Right ventricle myocardium superior (tissue), 1 donor: ENCODE measurements around the gene EIF4E2. TPM values are rescaled to one million over a fixed set of nuclear protein-coding genes. Genes with fewer than 3 reads are reported as not detected.
A peak's percentile ranks its signal among the peaks of the same experiment; 100 is the strongest.

Source experiments
- ATAC-seq: fragments of 200-7000 bp; cut with Tn5 transposase; one replicate; pipeline ENCODE4 v1.9.1; 2020; ENCODE audit warnings: mild to moderate bottlenecking; ENCODE audit not compliant: poor library complexity
- DNase-seq: peaks from one replicate; pipeline ENCODE4 v3.0.0-alpha.2; 2020
- intact Hi-C: fragments of 100-400 bp; cut with DNase I; formaldehyde crosslinking; loops from one replicate; pipeline ENCODE4 v1.11.2; 2022
- total RNA-seq: library from RNA; stranded (reverse); fragmentation: NEBNext Ultra II Directional; extraction: Animal tissue kit (Norgen Biotek cat#: 25700); gene quantifications from one replicate; pipeline ENCODE4 v1.2.1, GENCODE V29; 2021
- donor health status: DM: no; HTN: yes; CAD: no; lungs with severe emphysema.

The EIF4E2 gene
- total RNA-seq, 1 donor from 2014 or later = 41.1 TPM

DNA sequence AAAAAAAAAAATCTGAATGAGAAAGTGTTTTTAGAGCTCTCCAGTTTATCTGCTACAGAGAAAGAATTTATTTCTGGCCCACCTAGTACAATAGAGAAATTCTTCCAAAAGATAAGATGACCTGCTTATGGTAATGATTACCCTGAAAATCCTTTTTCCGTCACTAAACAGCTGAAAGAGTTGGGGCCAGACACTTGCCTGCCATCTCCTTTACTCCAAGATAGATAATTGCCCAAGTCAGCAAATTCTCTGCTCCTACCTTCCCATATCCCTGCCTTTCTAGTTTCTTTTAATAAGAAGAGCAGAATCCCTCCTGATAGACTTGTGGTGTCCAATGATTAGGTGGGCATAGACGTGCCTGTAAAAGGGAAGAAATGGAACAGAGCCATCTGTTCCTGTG, 28.1 kb downstream of the EIF4E2 start:
- ATAC-seq (no peak), DNase-seq (no peak)
- intact Hi-C loops = no loop called here

GRCh38 chr2:232580648-232580981, 30.1 kb downstream of the EIF4E2 start:
- ATAC-seq (no peak), DNase-seq (no peak)
- intact Hi-C loops = no loop called here

GRCh38 chr2:232581725-232582124, 31.2 kb downstream of the EIF4E2 start:
- no peak for ATAC-seq
- no peak for DNase-seq
- intact Hi-C loops = no loop called here

- intact Hi-C loops = no loop called here
- ATAC-seq (no peak), DNase-seq (no peak)
Observed at GRCh38 chr2:232584238-232584637, 33.7 kb downstream of the EIF4E2 start.

GRCh38 chr2:232586943-232587505, 36.5 kb downstream of the EIF4E2 start:
- DNase-seq = no peak
- intact Hi-C loops = no loop called here
- ATAC-seq = no peak

DNA sequence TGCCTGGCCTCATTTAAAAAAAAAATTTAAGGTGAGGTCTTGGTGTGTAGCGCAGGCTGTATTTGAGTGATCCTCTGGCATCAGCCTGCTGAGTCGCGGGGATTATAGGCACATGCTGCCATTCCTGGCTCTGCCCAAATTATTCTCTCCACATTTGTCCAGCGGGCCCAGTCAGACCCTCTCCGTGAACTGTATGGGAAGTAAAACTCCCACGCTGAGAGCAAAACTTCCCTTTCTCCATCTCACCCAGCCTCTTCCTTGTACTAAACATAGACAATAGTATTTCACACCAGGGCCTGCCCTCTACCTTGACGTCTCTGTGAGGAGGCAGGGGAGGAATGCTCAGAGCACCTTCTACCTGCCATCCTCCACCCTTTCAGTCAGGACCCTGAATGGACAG, 37.0 kb downstream of the EIF4E2 start:
- no peak for DNase-seq
- intact Hi-C loops = no loop called here
- ATAC-seq = no peak

GRCh38 chr2:232588031-232588430, 37.5 kb downstream of the EIF4E2 start:
- no peak for DNase-seq
- intact Hi-C loops = no loop called here
- ATAC-seq = peak; percentile 14

GRCh38 chr2:232588680-232589585, 38.4 kb downstream of the EIF4E2 start:
- ATAC-seq = peak; percentile 71

DNA sequence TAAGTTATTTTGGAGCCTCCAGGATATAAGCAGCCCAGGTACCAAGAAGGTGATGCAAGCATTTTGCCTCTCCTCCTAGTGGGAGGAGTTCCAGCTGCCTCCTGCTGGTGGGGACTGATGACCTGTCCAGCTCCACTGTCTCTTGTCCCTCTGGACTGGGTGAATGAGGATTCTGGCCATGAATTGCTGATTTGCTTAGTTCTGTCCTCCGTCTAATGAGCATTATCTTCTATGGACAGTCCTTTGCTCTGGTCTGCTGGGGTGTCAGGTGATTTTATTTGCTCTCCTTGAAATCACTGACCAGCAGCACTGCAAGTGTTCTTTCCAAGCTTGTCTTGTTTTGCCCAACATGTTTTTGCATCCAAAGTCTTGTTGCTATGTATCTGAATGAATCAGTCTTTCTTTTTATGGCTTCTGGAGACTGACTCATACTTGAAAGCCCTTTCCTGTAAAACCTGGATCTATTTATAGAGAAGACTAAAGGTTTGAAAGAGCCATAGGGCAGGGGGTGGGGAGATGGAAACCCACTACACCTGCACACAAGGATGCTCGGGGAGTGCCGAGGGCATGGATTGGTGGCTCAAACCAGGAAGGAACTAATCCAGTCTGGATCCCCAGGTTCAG, 42.4 kb downstream of the EIF4E2 start:
- ATAC-seq (peak; percentile 43), DNase-seq (no peak)
- intact Hi-C loops = no loop called here

More at GRCh38 chr2:232588680-232589585, 38.4 kb downstream of the EIF4E2 start:
- intact Hi-C loops = no loop called here
- DNase-seq = peak; percentile 56

GRCh38 chr2:232593982-232594381, 43.5 kb downstream of the EIF4E2 start:
- ATAC-seq = no peak
- DNase-seq = no peak
- intact Hi-C loops = no loop called here

- intact Hi-C loops = no loop called here
- no peak for DNase-seq
- ATAC-seq = no peak
Observed at GRCh38 chr2:232597362-232598079, 47.0 kb downstream of the EIF4E2 start.

DNA sequence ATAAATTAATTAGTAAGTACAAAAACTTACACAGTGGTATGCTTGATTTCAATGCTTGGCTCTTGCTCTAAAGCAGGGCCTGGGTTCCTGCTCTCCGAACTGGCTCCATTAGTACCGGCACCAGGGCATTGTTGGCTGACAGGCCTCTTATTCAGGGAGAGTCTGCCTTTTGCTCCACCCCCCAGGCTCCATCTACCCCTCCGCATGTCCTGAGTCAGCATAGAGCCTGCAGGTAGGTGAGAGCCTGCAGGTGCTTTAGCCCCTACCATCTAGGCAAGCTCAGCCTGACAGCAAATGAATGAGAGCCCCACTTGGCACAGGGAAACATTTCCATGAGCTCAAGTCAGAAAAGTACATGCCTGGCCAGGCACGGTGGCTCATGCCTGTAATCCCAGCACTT, 47.8 kb downstream of the EIF4E2 start:
- DNase-seq (no peak), ATAC-seq (no peak)
- intact Hi-C loops = no loop called here

- DNase-seq (no peak), ATAC-seq (no peak)
- intact Hi-C loops = no loop called here
Observed at GRCh38 chr2:232600053-232600773, 49.7 kb downstream of the EIF4E2 start.

- no peak for DNase-seq
- intact Hi-C loops = no loop called here
- ATAC-seq = no peak
Observed at GRCh38 chr2:232603283-232603682, 52.8 kb downstream of the EIF4E2 start.

DNA sequence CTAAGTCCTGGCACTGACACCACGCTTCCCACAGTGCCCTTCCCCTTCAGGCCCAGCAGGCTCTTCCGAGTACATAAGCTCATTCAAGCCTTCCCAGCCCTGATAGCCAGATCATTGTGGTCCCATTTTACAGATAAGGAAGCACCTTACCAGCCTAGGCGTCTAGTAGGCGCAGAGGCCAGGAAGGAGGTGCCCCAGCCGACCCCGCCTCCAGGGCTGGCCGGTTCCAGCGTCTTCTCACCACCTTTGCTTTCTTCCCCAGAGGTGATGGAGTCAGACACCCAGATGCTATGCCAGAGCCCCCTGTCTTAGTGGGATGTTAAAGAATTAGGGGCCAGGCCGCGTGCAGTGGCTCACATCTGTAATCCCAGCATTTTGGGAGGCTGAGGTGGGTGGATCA, 54.0 kb downstream of the EIF4E2 start:
- intact Hi-C loops = no loop called here
- ATAC-seq (no peak), DNase-seq (no peak)

DNA sequence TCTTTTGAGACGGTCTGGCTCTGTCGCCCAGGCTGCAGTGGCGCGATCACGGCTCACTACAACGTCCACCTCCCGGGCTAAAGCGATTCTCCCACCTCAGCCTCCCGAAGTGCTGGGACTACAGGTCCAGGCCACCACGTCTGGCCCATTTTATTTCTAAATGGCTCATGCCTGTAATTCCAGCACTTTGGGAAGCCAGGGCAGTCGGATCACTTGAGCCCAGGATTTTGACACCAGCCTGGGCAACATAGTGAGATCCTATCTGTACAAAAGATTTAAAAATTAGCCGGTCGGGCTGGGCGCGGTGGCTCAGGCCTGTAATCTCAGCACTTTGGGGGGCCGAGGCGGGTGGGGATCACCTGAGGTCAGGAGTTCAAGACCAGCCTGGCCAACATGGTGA, 56.5 kb downstream of the EIF4E2 start:
- ATAC-seq (no peak), DNase-seq (no peak)
- intact Hi-C loops = loop anchor here (2.0 to 5.0 kb wide), 2 partner anchors 62 to 645 kb away; partner anchors contain the start of gene ATG16L1

- intact Hi-C loops = loop anchor here (5.0 kb wide), 1 partner anchor 643 kb away; the partner anchor contains the start of gene ATG16L1
- DNase-seq = no peak
- no peak for ATAC-seq
Observed at GRCh38 chr2:232609607-232610006, 59.1 kb downstream of the EIF4E2 start.

DNA sequence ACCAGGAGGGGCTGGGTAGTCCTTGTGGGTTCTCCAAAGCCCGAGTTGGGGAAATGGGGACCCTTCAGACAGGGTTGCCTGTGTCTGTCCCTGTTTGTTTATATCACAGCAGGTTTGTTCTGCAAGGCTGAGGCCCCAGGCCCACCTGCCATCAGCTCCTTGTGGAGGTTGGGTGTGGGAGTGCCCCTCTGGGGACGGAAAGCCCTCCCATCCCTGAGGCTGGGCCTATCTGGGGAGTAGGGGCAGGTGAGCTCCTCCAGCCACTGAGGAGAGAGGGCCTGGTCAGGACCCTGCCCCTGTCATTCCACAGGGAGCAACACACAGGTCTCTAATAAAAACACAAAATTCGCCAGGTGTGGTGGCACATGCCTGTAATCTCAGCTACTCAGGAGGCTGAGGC, 59.6 kb downstream of the EIF4E2 start:
- ATAC-seq (no peak), DNase-seq (no peak)
- intact Hi-C loops = no loop called here

- DNase-seq = no peak
- intact Hi-C loops = no loop called here
- ATAC-seq = no peak
Observed at GRCh38 chr2:232611061-232611460, 60.6 kb downstream of the EIF4E2 start.
